Mesendoderm (in vitro differentiated cells): ENCODE measurements around the gene NBEAL2.

Experiments used
- DNase-seq: peaks from one replicate; pipeline ENCODE4 v3.0.0; 2013
- H2AK5ac ChIP-seq: 2 replicates; pipeline ENCODE4 v1.6.1; 2013; ENCODE audit warnings: low read length, inconsistent platforms
- H2BK120ac ChIP-seq: 2 replicates; pipeline ENCODE4 v1.6.1; 2013; ENCODE audit warnings: low read depth, mild to moderate bottlenecking, low read length, moderate library complexity, mixed read lengths
- H2BK15ac ChIP-seq: replicated peaks from 2 replicates; pipeline ENCODE4 v1.6.1; 2013; ENCODE audit warnings: low read depth, mild to moderate bottlenecking, moderate library complexity
- H2BK5ac ChIP-seq: 2 replicates; pipeline ENCODE4 v1.6.1; 2013; ENCODE audit warnings: low read length, inconsistent platforms
- H3K18ac ChIP-seq: 2 replicates; pipeline ENCODE4 v1.6.1; 2013; ENCODE audit warnings: mild to moderate bottlenecking, low read length, mixed read lengths
- H3K23ac ChIP-seq: one replicate; pipeline ENCODE4 v1.6.1; 2013; ENCODE audit warnings: low read length
- H3K27ac ChIP-seq: 2 replicates; pipeline ENCODE4 v1.5.1; 2013; ENCODE audit warnings: low read depth, mild to moderate bottlenecking, inconsistent platforms, low read length, moderate library complexity
- H3K27me3 ChIP-seq: 2 replicates; pipeline ENCODE4 v1.6.1; 2013; ENCODE audit warnings: low read length, control low read depth, mild to moderate bottlenecking, inconsistent platforms; ENCODE audit not compliant: insufficient read depth, poor library complexity
- H3K36me3 ChIP-seq: 2 replicates; pipeline ENCODE4 v1.6.1; 2013; ENCODE audit warnings: low read length, inconsistent platforms; ENCODE audit not compliant: control insufficient read depth, insufficient read depth
- H3K4ac ChIP-seq: one replicate; pipeline ENCODE4 v1.6.1; 2013; ENCODE audit warnings: low read depth, mild to moderate bottlenecking, low read length, moderate library complexity
- H3K4me1 ChIP-seq: 2 replicates; pipeline ENCODE4 v1.6.1; 2013; ENCODE audit warnings: low read depth, low read length, inconsistent platforms; ENCODE audit not compliant: control insufficient read depth
- H3K4me2 ChIP-seq: 2 replicates; pipeline ENCODE4 v1.6.1; 2013; ENCODE audit warnings: low read length
- H3K4me3 ChIP-seq: 2 replicates; pipeline ENCODE4 v1.5.1; 2013; ENCODE audit warnings: mild to moderate bottlenecking, low read length
- H3K56ac ChIP-seq: one replicate; pipeline ENCODE4 v1.6.1; 2013; ENCODE audit warnings: low read length
- H3K79me1 ChIP-seq: 2 replicates; pipeline ENCODE4 v1.6.1; 2013; ENCODE audit warnings: low read length, inconsistent platforms
- H3K79me2 ChIP-seq: 2 replicates; pipeline ENCODE4 v1.6.1; 2013; ENCODE audit warnings: mild to moderate bottlenecking, low read length; ENCODE audit not compliant: control insufficient read depth, insufficient read depth
- H3K9ac ChIP-seq: 2 replicates; pipeline ENCODE4 v1.6.1; 2013; ENCODE audit warnings: low read length, inconsistent platforms
- H4K5ac ChIP-seq: one replicate; pipeline ENCODE4 v1.6.1; 2013; ENCODE audit warnings: low read length
- H4K8ac ChIP-seq: one replicate; pipeline ENCODE4 v1.6.1; 2013; ENCODE audit warnings: low read depth, mild to moderate bottlenecking, control low read depth, low read length, moderate library complexity
- WGBS: extraction: QIAGEN DNeasy Blood & Tissue Kit; methylation state at CpG from one replicate; pipeline ENCODE4 v1.1.7; 2013; ENCODE audit warnings: low lambda C conversion rate, missing lambda C conversion rate; ENCODE audit not compliant: insufficient coverage; ENCODE audit errors: extremely low coverage; 5-methylcytosine and 5-hydroxymethylcytosine counted together

Gene NBEAL2

GRCh38 chr3:46942481-46943236 is 36.8 kb upstream of the NBEAL2 start:
- Histone ChIP-seq H4K8ac (no peak overlapping the region), H2BK5ac (no peak overlapping the region), H3K79me1 (peaks cover 62% of the 10 kb centered on the region), H3K4ac (no peak overlapping the region), H3K4me1 (peaks cover 27% of the 10 kb centered on the region), H3K27ac (no peak overlapping the region), H3K23ac (no peak overlapping the region), H3K18ac (no peak overlapping the region), H2BK120ac (no peak overlapping the region), H3K79me2 (peaks cover 68% of the 10 kb centered on the region), H3K4me2 (no peak overlapping the region), H3K27me3 (no peaks in the 10 kb centered on the region), H3K4me3 (no peak overlapping the region), H2BK15ac (no peak overlapping the region), H2AK5ac (no peak overlapping the region), H3K56ac (no peak overlapping the region), H3K9ac (no peak overlapping the region), H4K5ac (no peak overlapping the region), H3K36me3 (no peaks in the 10 kb centered on the region)
- no peak for DNase-seq
- no CpG with 5 or more reads among the region's 12 CpGs for WGBS

GRCh38 chr3:46943237-46944187 is 36.0 kb upstream of the NBEAL2 start:
- no peak overlapping the region for H3K27ac ChIP-seq

GRCh38 chr3:46944191-46944590 is 35.3 kb upstream of the NBEAL2 start:
- no peak overlapping the region for H2BK15ac ChIP-seq
- no peak overlapping the region for H3K56ac ChIP-seq
- H3K27ac ChIP-seq: no peak overlapping the region
- H2BK120ac ChIP-seq: no peak overlapping the region
- H3K79me1 ChIP-seq: peaks cover 68% of the 10 kb centered on the region
- no CpG with 5 or more reads among the region's 8 CpGs for WGBS
- H2BK5ac ChIP-seq: no peak overlapping the region
- H3K4me3 ChIP-seq: no peak overlapping the region
- no peaks in the 10 kb centered on the region for H3K27me3 ChIP-seq
- no peak overlapping the region for H3K9ac ChIP-seq
- H3K4me1 ChIP-seq: peaks cover 39% of the 10 kb centered on the region
- H3K36me3 ChIP-seq: no peaks in the 10 kb centered on the region
- H3K4ac ChIP-seq: no peak overlapping the region
- no peak overlapping the region for H3K23ac ChIP-seq
- H4K5ac ChIP-seq: no peak overlapping the region
- no peak overlapping the region for H4K8ac ChIP-seq
- H3K4me2 ChIP-seq: no peak overlapping the region
- H2AK5ac ChIP-seq: no peak overlapping the region
- peak; percentile 37 for DNase-seq
- H3K18ac ChIP-seq: no peak overlapping the region
- peaks cover 79% of the 10 kb centered on the region for H3K79me2 ChIP-seq

More at GRCh38 chr3:46943237-46944187, 36.0 kb upstream of the NBEAL2 start:
- no peak overlapping the region for H4K8ac ChIP-seq
- H2BK15ac ChIP-seq: no peak overlapping the region
- no peak for DNase-seq
- no peak overlapping the region for H3K56ac ChIP-seq
- no peaks in the 10 kb centered on the region for H3K36me3 ChIP-seq
- H3K4me2 ChIP-seq: no peak overlapping the region
- H2AK5ac ChIP-seq: no peak overlapping the region
- H3K4ac ChIP-seq: no peak overlapping the region
- H3K18ac ChIP-seq: no peak overlapping the region
- WGBS: no CpG with 5 or more reads among the region's 12 CpGs
- H3K4me1 ChIP-seq: peaks cover 33% of the 10 kb centered on the region
- H4K5ac ChIP-seq: no peak overlapping the region
- no peak overlapping the region for H2BK5ac ChIP-seq
- peaks cover 75% of the 10 kb centered on the region for H3K79me2 ChIP-seq
- H2BK120ac ChIP-seq: no peak overlapping the region
- no peak overlapping the region for H3K23ac ChIP-seq
- no peaks in the 10 kb centered on the region for H3K27me3 ChIP-seq
- no peak overlapping the region for H3K4me3 ChIP-seq
- H3K9ac ChIP-seq: no peak overlapping the region
- peaks cover 65% of the 10 kb centered on the region for H3K79me1 ChIP-seq

GRCh38 chr3:46946416-46946815 is 33.0 kb upstream of the NBEAL2 start:
- peaks cover 90% of the 10 kb centered on the region for H3K79me2 ChIP-seq
- no peaks in the 10 kb centered on the region for H3K27me3 ChIP-seq
- H2AK5ac ChIP-seq: no peak overlapping the region
- no peak for DNase-seq
- H3K27ac ChIP-seq: no peak overlapping the region
- H2BK120ac ChIP-seq: no peak overlapping the region
- WGBS: no CpG with 5 or more reads among the region's 6 CpGs
- H4K5ac ChIP-seq: no peak overlapping the region
- no peak overlapping the region for H3K18ac ChIP-seq
- no peak overlapping the region for H2BK15ac ChIP-seq
- no peak overlapping the region for H2BK5ac ChIP-seq
- H4K8ac ChIP-seq: no peak overlapping the region
- no peak overlapping the region for H3K4ac ChIP-seq
- no peak overlapping the region for H3K4me2 ChIP-seq
- no peak overlapping the region for H3K56ac ChIP-seq
- H3K4me3 ChIP-seq: no peak overlapping the region
- H3K23ac ChIP-seq: no peak overlapping the region
- no peaks in the 10 kb centered on the region for H3K36me3 ChIP-seq
- H3K79me1 ChIP-seq: peaks cover 65% of the 10 kb centered on the region
- H3K4me1 ChIP-seq: peaks cover 42% of the 10 kb centered on the region
- H3K9ac ChIP-seq: no peak overlapping the region

- Histone ChIP-seq H3K79me2 (peaks cover 88% of the 10 kb centered on the region), H3K27ac (no peak overlapping the region), H3K79me1 (peaks cover 62% of the 10 kb centered on the region), H2BK5ac (no peak overlapping the region), H3K4ac (no peak overlapping the region), H3K56ac (no peak overlapping the region), H3K23ac (no peak overlapping the region), H2BK120ac (no peak overlapping the region), H3K18ac (no peak overlapping the region), H2AK5ac (no peak overlapping the region), H2BK15ac (no peak overlapping the region), H3K9ac (no peak overlapping the region), H3K4me1 (peaks cover 42% of the 10 kb centered on the region), H3K4me3 (no peak overlapping the region), H4K8ac (no peak overlapping the region), H4K5ac (no peak overlapping the region), H3K4me2 (no peak overlapping the region), H3K36me3 (no peaks in the 10 kb centered on the region), H3K27me3 (no peaks in the 10 kb centered on the region)
- no CpG with 5 or more reads among the region's 7 CpGs for WGBS
- no peak for DNase-seq
Observed at GRCh38 chr3:46946856-46947545, 32.5 kb upstream of the NBEAL2 start.
